Lung (tissue), 12 donors: Measurements from ENCODE around the gene ZNF175. TPM values are rescaled to one million over a fixed set of nuclear protein-coding genes. Genes with fewer than 3 reads are reported as not detected.

Experiments used
- ATAC-seq: fragments of 200-7000 bp; cut with Tn5 transposase; one replicate; pipeline ENCODE4 v1.9.1; 2020; ENCODE audit warnings: moderate number of reproducible peaks; ENCODE audit not compliant: insufficient read depth, low FRiP score
- DNase-seq, 3 donors: peaks; one replicate each; pipeline ENCODE4 v3.0.0-alpha.2; 2013 to 2017
- H3K27ac ChIP-seq, 2 donors: one replicate each; pipeline ENCODE4 v1.5.1; 2013; ENCODE audit warnings: mild to moderate bottlenecking in 2 of 2, moderate library complexity in 2 of 2, control low read depth in 1 of 2, inconsistent platforms in 1 of 2, low read depth in 1 of 2, low read length in 1 of 2
- H3K27me3 ChIP-seq, 3 donors: one replicate each; pipeline ENCODE4 v1.5.1; 2013; ENCODE audit warnings: low read length in 2 of 3; ENCODE audit not compliant: control insufficient read depth in 3 of 3, insufficient read depth in 3 of 3
- H3K36me3 ChIP-seq, 4 donors: one replicate each; pipeline ENCODE4 v1.5.1; 2013; ENCODE audit warnings: low read length in 4 of 4, mild to moderate bottlenecking in 1 of 4, moderate library complexity in 1 of 4; ENCODE audit not compliant: control insufficient read depth in 4 of 4, insufficient read depth in 4 of 4
- H3K4me1 ChIP-seq, 5 donors: one replicate each; pipeline ENCODE4 v1.5.1; 2013; ENCODE audit warnings: low read length in 5 of 5, mild to moderate bottlenecking in 2 of 5, moderate library complexity in 1 of 5; ENCODE audit not compliant: control insufficient read depth in 5 of 5, insufficient read depth in 5 of 5
- H3K4me3 ChIP-seq: one replicate; pipeline ENCODE4 v1.5.1; 2013; ENCODE audit warnings: mild to moderate bottlenecking, control low read depth, moderate library complexity
- H3K9ac ChIP-seq, 2 donors: one replicate each; pipeline ENCODE4 v1.5.1; 2013; ENCODE audit warnings: low read length in 2 of 2, control low read depth in 1 of 2; ENCODE audit not compliant: insufficient read depth in 1 of 2
- H3K9me3 ChIP-seq, 4 donors: one replicate each; pipeline ENCODE4 v1.5.1; 2013; ENCODE audit warnings: low read length in 3 of 4, mild to moderate bottlenecking in 1 of 4, moderate library complexity in 1 of 4; ENCODE audit not compliant: control insufficient read depth in 4 of 4, insufficient read depth in 3 of 4
- WGBS, 2 donors: extraction: QIAGEN DNeasy Blood & Tissue Kit; methylation state at CpG; one replicate each; pipeline ENCODE4 v1.1.7; 2013; 5-methylcytosine and 5-hydroxymethylcytosine counted together
- polyA plus RNA-seq, 2 donors: library from polyadenylated mRNA; stranded (reverse); fragments of 200-250 nt; gene quantifications; one replicate each; pipeline ENCODE4 v1.2.1, GENCODE V29; 2013
- total RNA-seq, 2 donors: library from RNA; depleted of rRNA in 1 of 2; stranded (reverse); fragments of >200 nt in 1 of 2; gene quantifications; one replicate each; pipeline ENCODE4 v1.2.1, GENCODE V29; 2014 to 2021
- TF ChIP-seq, protein P1 (sequence below): IDR thresholded peaks from 2 replicates; pipeline ENCODE4 v1.5.1; 2012; ENCODE audit warnings: mild to moderate bottlenecking; ENCODE audit errors: control extremely low read depth, extremely low read depth
- donor health status: control.
- donor health status: control.
- donor health status: Bipolar disorder and iron deficiency.
- donor health status: healthy.
- donor health status: DM: yes; HTN: yes; CAD: no.

Gene ZNF175
- total and polyA plus RNA-seq, 4 donors: 2.5 to 11.4 (median 5.9) TPM

- no peaks in the 10 kb centered on the region for H3K27me3 ChIP-seq
- H3K27ac ChIP-seq: no peak overlapping the region
- WGBS, 2 donors: 80 to 93% methylated on average over 4 of the region's 4 CpGs
- DNase-seq (no peak), ATAC-seq (no peak)
- H3K4me3 ChIP-seq: no peak overlapping the region
- no peaks in the 10 kb centered on the region for H3K4me1 ChIP-seq
- no peaks in the 10 kb centered on the region for H3K36me3 ChIP-seq
- peaks cover 0 to 7% (median 0%) of the 10 kb centered on the region in 4 donors for H3K9me3 ChIP-seq
- TF ChIP-seq, protein P1, sequence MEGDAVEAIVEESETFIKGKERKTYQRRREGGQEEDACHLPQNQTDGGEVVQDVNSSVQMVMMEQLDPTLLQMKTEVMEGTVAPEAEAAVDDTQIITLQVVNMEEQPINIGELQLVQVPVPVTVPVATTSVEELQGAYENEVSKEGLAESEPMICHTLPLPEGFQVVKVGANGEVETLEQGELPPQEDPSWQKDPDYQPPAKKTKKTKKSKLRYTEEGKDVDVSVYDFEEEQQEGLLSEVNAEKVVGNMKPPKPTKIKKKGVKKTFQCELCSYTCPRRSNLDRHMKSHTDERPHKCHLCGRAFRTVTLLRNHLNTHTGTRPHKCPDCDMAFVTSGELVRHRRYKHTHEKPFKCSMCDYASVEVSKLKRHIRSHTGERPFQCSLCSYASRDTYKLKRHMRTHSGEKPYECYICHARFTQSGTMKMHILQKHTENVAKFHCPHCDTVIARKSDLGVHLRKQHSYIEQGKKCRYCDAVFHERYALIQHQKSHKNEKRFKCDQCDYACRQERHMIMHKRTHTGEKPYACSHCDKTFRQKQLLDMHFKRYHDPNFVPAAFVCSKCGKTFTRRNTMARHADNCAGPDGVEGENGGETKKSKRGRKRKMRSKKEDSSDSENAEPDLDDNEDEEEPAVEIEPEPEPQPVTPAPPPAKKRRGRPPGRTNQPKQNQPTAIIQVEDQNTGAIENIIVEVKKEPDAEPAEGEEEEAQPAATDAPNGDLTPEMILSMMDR: no peak
- no peak overlapping the region for H3K9ac ChIP-seq
Observed at GRCh38 chr19:51639916-51640315, 68.8 kb downstream of the ZNF175 start.

DNA sequence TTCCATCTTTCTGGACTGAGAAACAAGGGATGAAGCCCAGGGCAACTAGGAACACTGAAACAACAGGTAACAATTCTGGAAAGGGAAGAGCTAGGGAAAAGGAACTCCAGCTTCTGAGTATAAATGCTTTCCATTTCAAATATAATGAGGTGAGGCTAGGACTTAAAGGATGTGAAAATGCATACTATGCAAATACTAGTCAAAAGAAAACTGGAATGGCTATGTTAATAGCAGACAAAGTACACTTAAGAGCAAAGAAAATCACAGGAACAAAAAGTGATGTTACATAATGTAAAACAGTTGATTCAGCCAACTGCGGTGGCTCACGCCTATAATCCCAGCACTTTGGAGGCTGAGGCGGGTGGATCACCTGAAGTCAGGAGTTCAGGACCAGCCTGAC is 69.3 kb downstream of the ZNF175 start:
- 81 to 88% methylated on average over 3 of the region's 3 CpGs for WGBS, 2 donors
- Histone ChIP-seq H3K27me3 (no peaks in the 10 kb centered on the region), H3K36me3 (no peaks in the 10 kb centered on the region), H3K4me3 (no peak overlapping the region), H3K9ac (no peak overlapping the region), H3K9me3 (peaks cover 0 to 7% (median 0%) of the 10 kb centered on the region in 4 donors), H3K4me1 (no peaks in the 10 kb centered on the region), H3K27ac (no peak overlapping the region)
- DNase-seq: no peak
- TF ChIP-seq, protein P1: no peak
- no peak for ATAC-seq

DNA sequence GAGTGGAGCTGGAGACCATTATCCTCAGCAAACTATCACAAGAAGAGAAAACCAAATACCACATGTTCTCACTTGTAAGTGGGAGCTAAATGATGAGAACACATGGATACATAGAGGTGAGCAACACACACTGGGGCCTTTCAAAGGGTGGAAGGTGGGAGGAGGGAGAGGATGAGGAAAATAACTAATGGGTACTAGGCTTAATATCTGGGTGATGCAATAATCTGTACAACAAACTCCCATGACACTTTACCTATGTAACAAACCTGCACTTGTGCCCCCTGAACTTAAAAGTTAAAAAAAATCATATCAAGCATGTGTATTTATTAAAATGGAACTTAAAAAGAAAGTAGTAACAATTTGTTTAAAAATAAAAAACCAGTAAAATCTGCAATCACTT is 70.6 kb downstream of the ZNF175 start:
- ATAC-seq (no peak), DNase-seq (no peak)
- no peak overlapping the region for H3K4me3 ChIP-seq
- H3K9me3 ChIP-seq: peaks cover 0 to 3% (median 0%) of the 10 kb centered on the region in 4 donors
- TF ChIP-seq, protein P1: no peak
- no peaks in the 10 kb centered on the region for H3K4me1 ChIP-seq
- H3K36me3 ChIP-seq: no peaks in the 10 kb centered on the region
- no peaks in the 10 kb centered on the region for H3K27me3 ChIP-seq
- no peak overlapping the region for H3K27ac ChIP-seq
- no peak overlapping the region for H3K9ac ChIP-seq

Other genes starting within 250 kb of the ZNF175 start
- gene VSIG10L, start 229.1 kb upstream of the ZNF175 start, total RNA-seq: 1 to 10 TPM in 1 of 2 donors, under 1 TPM in 1; 0.57 to 3.1 TPM
- gene VSIG10L, start 229.1 kb upstream of the ZNF175 start, polyA plus RNA-seq: 1 to 10 TPM; 1.8 to 3.7 TPM
- 100 to 1,000 TPM in 1 of 2 donors, 10 to 100 TPM in 1; 36.8 to 101 TPM for gene ETFB, start 204.9 kb upstream of the ZNF175 start, total RNA-seq
- 100 to 1,000 TPM; 104 to 118 TPM for gene ETFB, start 204.9 kb upstream of the ZNF175 start, polyA plus RNA-seq
- under 1 TPM in 1 of 2 donors, not detected in 1; 0.92 TPM for gene CLDND2, start 202.3 kb upstream of the ZNF175 start, total RNA-seq
- under 1 TPM; 0.45 to 0.66 TPM for gene CLDND2, start 202.3 kb upstream of the ZNF175 start, polyA plus RNA-seq
- 10 to 100 TPM; 12.7 to 16.9 TPM for gene NKG7, start 198.6 kb upstream of the ZNF175 start, total RNA-seq
- gene NKG7, start 198.6 kb upstream of the ZNF175 start, polyA plus RNA-seq: 100 to 1,000 TPM in 1 of 2 donors, 10 to 100 TPM in 1; 12.7 to 328 TPM
- gene LIM2, start 183.3 kb upstream of the ZNF175 start, total RNA-seq: not detected
- gene LIM2, start 183.3 kb upstream of the ZNF175 start, polyA plus RNA-seq: not detected
- under 1 TPM in 1 of 2 donors, not detected in 1; 0.64 TPM for gene C19orf84, start 180.7 kb upstream of the ZNF175 start, total RNA-seq
- under 1 TPM; 0.08 to 0.31 TPM for gene C19orf84, start 180.7 kb upstream of the ZNF175 start, polyA plus RNA-seq
- gene SIGLEC10, start 153.6 kb upstream of the ZNF175 start, total RNA-seq: 10 to 100 TPM in 1 of 2 donors, 1 to 10 TPM in 1; 6.8 to 53.1 TPM
- 100 to 1,000 TPM in 1 of 2 donors, 1 to 10 TPM in 1; 3.4 to 248 TPM for gene SIGLEC10, start 153.6 kb upstream of the ZNF175 start, polyA plus RNA-seq
- gene SIGLEC8, start 112.8 kb upstream of the ZNF175 start, total RNA-seq: under 1 TPM; 0.34 to 0.77 TPM
- gene SIGLEC8, start 112.8 kb upstream of the ZNF175 start, polyA plus RNA-seq: under 1 TPM; 0.22 to 0.28 TPM
- gene CEACAM18, start 92.7 kb upstream of the ZNF175 start, total RNA-seq: not detected
- not detected for gene CEACAM18, start 92.7 kb upstream of the ZNF175 start, polyA plus RNA-seq
- gene SIGLEC12, start 69.5 kb upstream of the ZNF175 start, total RNA-seq: 1 to 10 TPM in 1 of 2 donors, under 1 TPM in 1; 0.28 to 3.5 TPM
- 1 to 10 TPM in 1 of 2 donors, under 1 TPM in 1; 0.12 to 5.1 TPM for gene SIGLEC12, start 69.5 kb upstream of the ZNF175 start, polyA plus RNA-seq
- gene SIGLEC6, start 39.6 kb upstream of the ZNF175 start, total RNA-seq: 1 to 10 TPM in 1 of 2 donors, under 1 TPM in 1; 0.23 to 5.3 TPM
- under 1 TPM; 0.37 to 0.53 TPM for gene SIGLEC6, start 39.6 kb upstream of the ZNF175 start, polyA plus RNA-seq
- 1 to 10 TPM; 1.6 to 2.2 TPM for gene SIGLEC5, start 59.1 kb downstream of the ZNF175 start, total RNA-seq
- gene SIGLEC5, start 59.1 kb downstream of the ZNF175 start, polyA plus RNA-seq: not detected
- gene SIGLEC14, start 75.5 kb downstream of the ZNF175 start, total RNA-seq: 10 to 100 TPM in 1 of 2 donors, 1 to 10 TPM in 1; 2.7 to 46.4 TPM
- 100 to 1,000 TPM in 1 of 2 donors, 1 to 10 TPM in 1; 2.9 to 101 TPM for gene SIGLEC14, start 75.5 kb downstream of the ZNF175 start, polyA plus RNA-seq
- 10 to 100 TPM in 1 of 2 donors, 1 to 10 TPM in 1; 7.0 to 19.7 TPM for gene SPACA6, start 122.0 kb downstream of the ZNF175 start, total RNA-seq
- 10 to 100 TPM in 1 of 2 donors, 1 to 10 TPM in 1; 9.8 to 20.7 TPM for gene SPACA6, start 122.0 kb downstream of the ZNF175 start, polyA plus RNA-seq
- gene HAS1, start 152.7 kb downstream of the ZNF175 start, total RNA-seq: 1 to 10 TPM in 1 of 2 donors, under 1 TPM in 1; 0.64 to 1.8 TPM
- gene HAS1, start 152.7 kb downstream of the ZNF175 start, polyA plus RNA-seq: 1 to 10 TPM in 1 of 2 donors, under 1 TPM in 1; 0.52 to 7.2 TPM
- 10 to 100 TPM; 21.4 to 76.1 TPM for gene FPR1, start 180.6 kb downstream of the ZNF175 start, total RNA-seq
- 100 to 1,000 TPM in 1 of 2 donors, 1 to 10 TPM in 1; 2.8 to 558 TPM for gene FPR1, start 180.6 kb downstream of the ZNF175 start, polyA plus RNA-seq
- 10 to 100 TPM in 1 of 2 donors, 1 to 10 TPM in 1; 7.3 to 50.4 TPM for gene FPR2, start 189.9 kb downstream of the ZNF175 start, total RNA-seq
- 100 to 1,000 TPM in 1 of 2 donors, under 1 TPM in 1; 0.79 to 234 TPM for gene FPR2, start 189.9 kb downstream of the ZNF175 start, polyA plus RNA-seq
- gene FPR3, start 223.9 kb downstream of the ZNF175 start, total RNA-seq: 10 to 100 TPM in 1 of 2 donors, 1 to 10 TPM in 1; 5.5 to 19.1 TPM
- 10 to 100 TPM in 1 of 2 donors, 1 to 10 TPM in 1; 6.6 to 15.8 TPM for gene FPR3, start 223.9 kb downstream of the ZNF175 start, polyA plus RNA-seq